ENCODE measurements around the gene CPA1.

Gene CPA1

GRCh38 chr7:130345136-130345535 is 35.2 kb upstream of the CPA1 start:
- Histone ChIP-seq H3K9me3 (ENCODE audit: severe bottlenecking) (no peaks in the 10 kb centered on the region), H3K27me3 (ENCODE audit: insufficient read depth, poor library complexity, severe bottlenecking) (no peaks in the 10 kb centered on the region), H3K27ac (ENCODE audit: poor library complexity, severe bottlenecking) (no peak overlapping the region), H3K36me3 (ENCODE audit: low read depth) (no peaks in the 10 kb centered on the region), H3K4me3 (ENCODE audit: severe bottlenecking) (no peak overlapping the region), H3K4me1 (ENCODE audit: insufficient read depth, poor library complexity, severe bottlenecking) (no peaks in the 10 kb centered on the region)
- ATAC-seq (ENCODE audit: low read depth) = no peak
- no peak for DNase-seq (ENCODE audit: low spot score)
- no peak for TF ChIP-seq CTCF (IDR thresholded peaks at IDR 0.05; ENCODE audit: poor library complexity, severe bottlenecking)

- TF ChIP-seq CTCF (IDR thresholded peaks at IDR 0.05; ENCODE audit: poor library complexity, severe bottlenecking) = no peak
- Histone ChIP-seq H3K27ac (ENCODE audit: poor library complexity, severe bottlenecking) (no peak overlapping the region), H3K27me3 (ENCODE audit: insufficient read depth, poor library complexity, severe bottlenecking) (no peaks in the 10 kb centered on the region), H3K4me1 (ENCODE audit: insufficient read depth, poor library complexity, severe bottlenecking) (no peaks in the 10 kb centered on the region), H3K4me3 (ENCODE audit: severe bottlenecking) (no peak overlapping the region), H3K9me3 (ENCODE audit: severe bottlenecking) (no peaks in the 10 kb centered on the region), H3K36me3 (ENCODE audit: low read depth) (no peaks in the 10 kb centered on the region)
- ATAC-seq (ENCODE audit: low read depth) (no peak), DNase-seq (ENCODE audit: low spot score) (no peak)
Measured at GRCh38 chr7:130345725-130346124, 34.6 kb upstream of the CPA1 start.

- H3K36me3 ChIP-seq (ENCODE audit: low read depth) = no peaks in the 10 kb centered on the region
- H3K27me3 ChIP-seq (ENCODE audit: insufficient read depth, poor library complexity, severe bottlenecking) = no peaks in the 10 kb centered on the region
- no peak for TF ChIP-seq CTCF (IDR thresholded peaks at IDR 0.05; ENCODE audit: poor library complexity, severe bottlenecking)
- no peaks in the 10 kb centered on the region for H3K4me1 ChIP-seq (ENCODE audit: insufficient read depth, poor library complexity, severe bottlenecking)
- no peak overlapping the region for H3K4me3 ChIP-seq (ENCODE audit: severe bottlenecking)
- ATAC-seq (ENCODE audit: low read depth) = no peak
- no peaks in the 10 kb centered on the region for H3K9me3 ChIP-seq (ENCODE audit: severe bottlenecking)
- H3K27ac ChIP-seq (ENCODE audit: poor library complexity, severe bottlenecking) = no peak overlapping the region
- DNase-seq (ENCODE audit: low spot score) = no peak
Measured at GRCh38 chr7:130346177-130346905, 34.0 kb upstream of the CPA1 start.

- Histone ChIP-seq H3K27ac (ENCODE audit: poor library complexity, severe bottlenecking) (no peak overlapping the region), H3K4me3 (ENCODE audit: severe bottlenecking) (no peak overlapping the region), H3K36me3 (ENCODE audit: low read depth) (no peaks in the 10 kb centered on the region), H3K4me1 (ENCODE audit: insufficient read depth, poor library complexity, severe bottlenecking) (no peaks in the 10 kb centered on the region), H3K27me3 (ENCODE audit: insufficient read depth, poor library complexity, severe bottlenecking) (no peaks in the 10 kb centered on the region), H3K9me3 (ENCODE audit: severe bottlenecking) (no peaks in the 10 kb centered on the region)
- no peak for ATAC-seq (ENCODE audit: low read depth)
- DNase-seq (ENCODE audit: low spot score) = no peak
- no peak for TF ChIP-seq CTCF (IDR thresholded peaks at IDR 0.05; ENCODE audit: poor library complexity, severe bottlenecking)
Measured at GRCh38 chr7:130346941-130347340, 33.4 kb upstream of the CPA1 start.

Measured in RWPE2 (cell line).